Right lobe of liver (tissue), 6 donors: ENCODE measurements around the gene CEP170B. TPM values are rescaled to one million over a fixed set of nuclear protein-coding genes. Genes with fewer than 3 reads are reported as not detected.

Experiments
- ATAC-seq, 4 donors: fragments of 200-7000 bp; cut with Tn5 transposase; one replicate each; pipeline ENCODE4 v1.9.1; 2020; ENCODE audit warnings: mild to moderate bottlenecking in 4 of 4, moderate library complexity in 4 of 4
- DNase-seq, 3 donors: peaks; one replicate each; pipeline ENCODE4 v3.0.0-alpha.2; 2020
- H3K27ac ChIP-seq, 3 donors: fragments of 200-600 bp; one replicate each; pipeline ENCODE4 v1.8.0; 2022
- H3K27me3 ChIP-seq, 2 donors: fragments of 200-600 bp; one replicate each; pipeline ENCODE4 v1.8.0; 2022
- H3K36me3 ChIP-seq, 4 donors: fragments of 200-600 bp; sonication (generic) in 1 of 4; one replicate each; pipeline versions ENCODE4 v1.5.1 to v1.8.0; 2017 to 2022; ENCODE audit warnings: control low read depth in 1 of 4
- H3K4me1 ChIP-seq, 4 donors: fragments of 200-600 bp; sonication (generic) in 1 of 4; one replicate each; pipeline versions ENCODE4 v1.5.1 to v1.8.0; 2017 to 2022; ENCODE audit warnings: control low read depth in 1 of 4
- H3K4me3 ChIP-seq, 3 donors: fragments of 200-600 bp; one replicate each; pipeline ENCODE4 v1.8.0; 2022
- H3K9me3 ChIP-seq, 4 donors: fragments of 200-600 bp; sonication (generic) in 1 of 4; one replicate each; pipeline versions ENCODE4 v1.5.1 to v1.8.0; 2017 to 2022; ENCODE audit warnings: control low read depth in 1 of 4
- POLR2A ChIP-seq: fragments of 450-650 bp; IDR thresholded peaks from one replicate; pipeline ENCODE4 v1.6.1; 2017; ENCODE audit warnings: antibody characterized with exemption, mild to moderate bottlenecking
- WGBS: methylation state at CpG from one replicate; pipeline ENCODE4 v1.1.6; 2018; ENCODE audit warnings: low coverage, low lambda C conversion rate; ENCODE audit not compliant: insufficient coverage; ENCODE audit errors: missing lambda C conversion rate; 5-methylcytosine and 5-hydroxymethylcytosine counted together
- intact Hi-C, 2 donors: fragments of 100-400 bp; cut with DNase I; formaldehyde crosslinking; loops; one replicate each; pipeline versions ENCODE4 v1.11.2 to v1.14.1; 2022
- total RNA-seq, 6 experiments: library from RNA; depleted of rRNA in 2 of 6; stranded (reverse); fragments of >200 nt in 2 of 6; fragmentation: NEBNext Ultra II Directional in 3 of 6; extraction: Animal tissue kit (Norgen Biotek cat#: 25700) in 3 of 6; gene quantifications; one replicate each; pipeline versions ENCODE4 v1.1.0 to v1.2.4, GENCODE V29; 2016 to 2023
- TF ChIP-seq, protein P1 (sequence below), 4 donors: fragments of 200-600 bp in 3 of 4; fragments of 450-650 bp in 1 of 4; IDR thresholded peaks; one replicate each; pipeline versions ENCODE4 v1.5.1 to v1.8.0; 2016 to 2022; ENCODE audit warnings: antibody characterized with exemption in 4 of 4, mild to moderate bottlenecking in 2 of 4
- donor health status: DM: no; HTN: yes; CAD: no.
- donor health status: DM: no; HTN: no; CAD: no.
- donor health status: DM: no; HTN: no; CAD: no.
- donor health status: DM: no; HTN: yes; CAD: no.
- donor health status: DM: no; HTN: yes; CAD: no.

CEP170B gene
- total RNA-seq, 6 experiments from 2014 or later: 13.2 to 22.4 (median 16.8) TPM

DNA sequence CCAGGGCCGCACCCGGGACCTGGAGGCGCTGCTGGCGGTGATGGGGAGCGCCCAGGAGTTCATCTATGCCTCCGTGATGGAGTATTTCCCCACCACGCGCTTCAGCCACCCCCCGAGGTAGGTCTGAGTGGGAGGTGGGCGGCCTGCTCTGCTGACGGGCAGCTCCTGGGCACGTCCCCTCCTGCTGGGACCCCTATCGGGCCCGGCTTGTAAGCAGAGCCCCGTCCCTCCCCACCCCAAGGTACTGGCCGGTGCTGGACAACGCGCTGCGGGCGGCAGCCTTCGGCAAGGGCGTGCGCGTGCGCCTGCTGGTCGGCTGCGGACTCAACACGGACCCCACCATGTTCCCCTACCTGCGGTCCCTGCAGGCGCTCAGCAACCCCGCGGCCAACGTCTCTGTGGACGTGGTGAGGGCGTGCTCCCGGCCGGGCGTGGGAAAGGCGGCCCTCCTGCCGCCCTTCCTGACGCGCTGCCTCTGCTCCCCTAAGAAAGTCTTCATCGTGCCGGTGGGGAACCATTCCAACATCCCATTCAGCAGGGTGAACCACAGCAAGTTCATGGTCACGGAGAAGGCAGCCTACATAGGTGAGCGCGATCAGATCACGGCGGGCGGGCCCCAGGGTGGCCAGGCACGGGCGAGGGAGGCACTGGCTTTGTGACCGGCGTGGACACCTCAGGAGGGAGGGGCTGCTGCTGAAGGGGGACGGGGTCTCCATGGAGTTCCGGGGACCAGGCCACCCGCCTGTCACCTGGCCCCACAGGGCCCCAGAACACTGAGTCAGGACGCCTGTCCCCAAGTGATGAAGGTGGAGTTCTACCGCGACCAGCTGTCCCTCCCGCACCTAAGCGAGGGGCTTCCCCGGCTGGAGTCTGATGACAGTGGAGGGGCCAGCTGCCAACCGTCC, 67.0 kb downstream of the CEP170B start:
- no CpG with 5 or more reads among the region's 64 CpGs for WGBS
- Histone ChIP-seq H3K27me3 (no peaks in the 10 kb centered on the region), H3K27ac (no peak overlapping the region), H3K9me3 (no peaks in the 10 kb centered on the region), H3K4me1 (peaks cover 0 to 11% (median 0%) of the 10 kb centered on the region in 4 donors), H3K36me3 (no peaks in the 10 kb centered on the region), H3K4me3 (no peak overlapping the region)
- no peak for ATAC-seq
- intact Hi-C loops: no loop called here
- DNase-seq: peak in 2 of 3 donors; percentile 45 to 55
- TF ChIP-seq POLR2A: no peak
- TF ChIP-seq, protein P1, sequence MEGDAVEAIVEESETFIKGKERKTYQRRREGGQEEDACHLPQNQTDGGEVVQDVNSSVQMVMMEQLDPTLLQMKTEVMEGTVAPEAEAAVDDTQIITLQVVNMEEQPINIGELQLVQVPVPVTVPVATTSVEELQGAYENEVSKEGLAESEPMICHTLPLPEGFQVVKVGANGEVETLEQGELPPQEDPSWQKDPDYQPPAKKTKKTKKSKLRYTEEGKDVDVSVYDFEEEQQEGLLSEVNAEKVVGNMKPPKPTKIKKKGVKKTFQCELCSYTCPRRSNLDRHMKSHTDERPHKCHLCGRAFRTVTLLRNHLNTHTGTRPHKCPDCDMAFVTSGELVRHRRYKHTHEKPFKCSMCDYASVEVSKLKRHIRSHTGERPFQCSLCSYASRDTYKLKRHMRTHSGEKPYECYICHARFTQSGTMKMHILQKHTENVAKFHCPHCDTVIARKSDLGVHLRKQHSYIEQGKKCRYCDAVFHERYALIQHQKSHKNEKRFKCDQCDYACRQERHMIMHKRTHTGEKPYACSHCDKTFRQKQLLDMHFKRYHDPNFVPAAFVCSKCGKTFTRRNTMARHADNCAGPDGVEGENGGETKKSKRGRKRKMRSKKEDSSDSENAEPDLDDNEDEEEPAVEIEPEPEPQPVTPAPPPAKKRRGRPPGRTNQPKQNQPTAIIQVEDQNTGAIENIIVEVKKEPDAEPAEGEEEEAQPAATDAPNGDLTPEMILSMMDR (IDR thresholded peaks at IDR 0.05): no peak

DNA sequence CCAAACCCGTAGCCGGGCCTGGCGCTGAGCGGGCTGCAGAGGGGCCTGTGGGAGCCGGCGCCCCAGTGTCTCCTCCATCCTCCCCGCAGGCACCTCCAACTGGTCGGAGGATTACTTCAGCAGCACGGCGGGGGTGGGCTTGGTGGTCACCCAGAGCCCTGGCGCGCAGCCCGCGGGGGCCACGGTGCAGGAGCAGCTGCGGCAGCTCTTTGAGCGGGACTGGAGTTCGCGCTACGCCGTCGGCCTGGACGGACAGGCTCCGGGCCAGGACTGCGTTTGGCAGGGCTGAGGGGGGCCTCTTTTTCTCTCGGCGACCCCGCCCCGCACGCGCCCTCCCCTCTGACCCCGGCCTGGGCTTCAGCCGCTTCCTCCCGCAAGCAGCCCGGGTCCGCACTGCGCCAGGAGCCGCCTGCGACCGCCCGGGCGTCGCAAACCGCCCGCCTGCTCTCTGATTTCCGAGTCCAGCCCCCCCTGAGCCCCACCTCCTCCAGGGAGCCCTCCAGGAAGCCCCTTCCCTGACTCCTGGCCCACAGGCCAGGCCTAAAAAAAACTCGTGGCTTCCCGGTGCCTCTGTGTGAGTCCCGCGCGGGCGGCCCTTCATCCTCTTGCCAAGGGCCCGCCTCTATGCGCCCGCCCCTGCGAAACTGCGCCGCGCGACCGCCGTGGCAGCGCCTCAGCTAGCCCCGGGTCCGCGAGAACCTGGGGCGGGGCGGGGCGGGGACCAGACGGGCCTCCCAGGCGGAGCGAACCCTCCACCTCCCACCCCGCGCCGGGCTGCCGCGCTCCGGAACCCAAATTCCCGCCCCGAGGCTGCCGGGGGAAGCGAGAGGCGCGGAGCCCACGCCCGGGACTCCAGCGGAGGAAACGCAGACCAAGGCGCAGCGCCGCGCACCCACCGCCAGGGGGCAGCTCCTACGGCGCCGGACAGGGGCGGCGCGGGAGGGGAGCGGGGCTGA, 67.9 kb downstream of the CEP170B start:
- 0% methylated on average over 20 of the region's 100 CpGs for WGBS
- H3K27ac ChIP-seq: no peak overlapping the region
- H3K4me1 ChIP-seq: peaks cover 0 to 11% (median 0%) of the 10 kb centered on the region in 4 donors
- H3K27me3 ChIP-seq: no peaks in the 10 kb centered on the region
- peak; percentile 83 to 92 (median 88) for ATAC-seq
- H3K9me3 ChIP-seq: no peaks in the 10 kb centered on the region
- peak overlapping the region; percentile 34 to 60 (median 46) for H3K4me3 ChIP-seq
- TF ChIP-seq, protein P1 (IDR thresholded peaks at IDR 0.05): peak; percentile 54 to 68 (median 63)
- TF ChIP-seq POLR2A: no peak
- peak; percentile 78 to 80 (median 78) for DNase-seq
- H3K36me3 ChIP-seq: no peaks in the 10 kb centered on the region
- intact Hi-C loops: no loop called here

DNA sequence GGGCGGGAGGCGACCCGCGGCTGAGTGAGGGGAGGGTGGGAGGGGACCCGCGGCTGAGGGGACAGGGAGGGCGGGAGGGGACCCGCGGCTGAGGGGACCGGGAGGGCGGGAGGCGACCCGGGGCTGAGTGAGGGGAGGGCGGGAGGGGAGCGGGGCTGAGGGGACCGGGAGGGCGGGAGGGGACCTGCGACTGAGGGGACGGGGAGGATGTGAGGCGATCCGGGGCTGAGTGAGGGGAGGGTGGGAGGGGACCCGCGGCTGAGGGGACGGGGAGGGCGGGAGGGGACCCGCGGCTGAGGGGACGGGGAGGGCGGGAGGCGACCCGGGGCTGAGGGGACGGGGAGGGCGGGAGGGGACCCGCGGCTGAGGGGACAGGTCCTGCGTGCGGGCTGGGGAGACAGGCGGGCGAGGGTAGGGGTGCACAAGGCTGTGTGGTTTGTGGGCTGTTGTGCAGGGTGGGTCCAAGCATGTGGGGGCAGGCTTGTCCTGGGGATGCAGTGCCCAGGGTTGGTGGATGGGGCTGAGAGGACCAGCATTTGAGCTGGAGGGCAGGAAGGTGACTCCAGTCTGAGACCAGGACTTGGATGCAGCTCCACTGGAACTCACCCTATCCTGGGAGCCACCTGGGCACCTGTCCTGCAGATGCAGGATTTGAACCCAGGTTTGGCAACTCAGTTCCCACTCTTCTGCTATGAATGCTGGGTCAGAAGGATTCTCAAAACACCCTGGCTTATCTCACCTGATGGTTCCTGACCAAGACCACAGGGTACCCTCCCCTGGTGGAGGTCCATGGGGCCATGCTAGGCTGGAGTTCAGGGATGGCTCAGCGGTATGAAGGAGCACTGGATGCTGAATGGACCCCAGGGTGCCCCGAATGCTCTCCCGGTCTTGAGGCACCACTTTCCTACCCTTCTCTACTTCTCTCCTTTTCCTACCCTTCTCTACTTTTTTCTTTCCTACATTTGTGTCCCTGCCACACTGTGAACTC, 69.0 kb downstream of the CEP170B start:
- TF ChIP-seq, protein P1 (IDR thresholded peaks at IDR 0.05): no peak
- TF ChIP-seq POLR2A: no peak
- ATAC-seq: no peak
- DNase-seq: peak in 1 of 3 donors; percentile 53
- H3K4me3 ChIP-seq: no peak overlapping the region
- intact Hi-C loops: no loop called here
- H3K27ac ChIP-seq: no peak overlapping the region
- 8% methylated on average over 38 of the region's 42 CpGs for WGBS
- no peaks in the 10 kb centered on the region for H3K9me3 ChIP-seq
- no peaks in the 10 kb centered on the region for H3K27me3 ChIP-seq
- H3K4me1 ChIP-seq: peaks cover 0 to 11% (median 0%) of the 10 kb centered on the region in 4 donors
- no peaks in the 10 kb centered on the region for H3K36me3 ChIP-seq
